Measurements from ENCODE around the gene TCF4.

The TCF4 gene

DNA sequence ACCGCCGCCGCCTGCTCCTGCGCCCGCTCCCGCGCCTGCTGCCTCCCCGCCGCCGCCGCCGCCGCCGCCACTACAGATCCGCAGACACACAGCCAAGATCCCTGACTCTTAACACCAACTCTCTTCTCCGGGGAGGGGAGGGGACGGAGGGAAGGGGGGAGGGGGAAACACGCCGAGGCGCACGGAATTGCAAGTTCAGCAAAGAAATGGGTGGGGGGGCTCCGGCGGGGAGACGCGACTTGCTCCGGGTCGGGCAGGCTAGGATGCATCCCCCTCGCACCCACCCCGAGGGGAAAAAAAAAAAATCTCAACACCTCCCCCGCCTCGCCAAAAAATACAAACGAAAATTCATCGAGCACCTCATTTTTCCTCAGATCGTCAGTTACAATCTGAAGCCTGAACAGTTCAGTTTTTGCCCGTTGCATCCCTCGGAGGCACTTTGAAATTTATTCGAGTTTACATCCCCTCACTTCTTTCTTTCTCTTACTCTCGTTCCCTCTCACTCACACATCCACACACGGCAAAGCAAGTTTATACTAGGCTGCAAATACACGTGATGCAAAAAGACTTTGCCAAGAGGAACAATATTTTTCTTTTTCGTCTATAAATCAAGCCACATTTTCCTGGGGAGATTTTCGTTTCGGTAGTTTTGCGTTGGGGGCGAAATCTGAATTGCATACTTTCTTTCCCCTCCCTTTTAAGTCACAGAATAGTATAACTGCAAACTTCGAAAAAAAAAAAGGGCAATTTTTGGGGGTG, at the start of gene TCF4:
Gene TCF4 (minus strand): TSS at position 82 of the 759 bp plus-strand sequence. CDS start 1,076 bp downstream, outside the sequence.
- peak; percentile 17 for DNase-seq

DNA sequence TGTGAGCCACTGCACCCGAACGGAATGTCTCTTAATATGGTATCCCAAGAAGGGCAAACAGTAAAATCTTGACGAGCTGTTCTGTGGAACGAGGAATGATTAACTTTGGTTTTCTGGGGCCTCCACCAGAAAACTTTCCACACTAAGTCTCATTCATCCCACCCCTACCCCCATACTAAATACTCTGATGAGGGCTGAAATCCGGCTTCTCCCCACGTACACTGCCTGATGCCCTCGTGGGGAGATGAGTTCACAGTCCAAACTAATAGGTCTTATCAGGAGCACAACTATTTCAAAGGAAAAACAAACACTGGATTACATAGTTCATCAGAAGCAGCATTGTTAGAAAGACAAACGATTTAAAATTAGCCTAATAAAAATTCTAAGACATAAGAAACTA, 49.2 kb upstream of the TCF4 start:
- no peak for DNase-seq

DNA sequence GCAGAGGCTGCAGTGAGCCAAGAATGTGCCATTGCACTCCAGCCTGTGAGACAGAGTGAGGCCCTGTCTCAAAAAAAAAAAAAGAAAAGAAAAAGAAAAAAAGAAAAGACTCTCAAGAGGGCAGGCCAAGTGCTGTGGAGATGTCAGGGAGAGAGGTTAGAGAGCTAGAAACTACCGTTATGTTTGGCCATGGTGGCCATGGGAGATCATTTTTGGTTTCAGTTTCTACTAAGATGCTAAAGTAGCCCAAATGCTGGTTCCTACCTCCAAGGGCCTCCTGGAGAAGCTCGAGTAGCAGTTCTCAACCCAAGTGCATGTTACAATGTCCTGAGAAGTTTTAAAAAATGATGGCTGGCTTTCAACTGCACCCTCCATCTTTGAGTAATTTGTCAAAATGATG, 47.4 kb upstream of the TCF4 start:
- DNase-seq, result no peak

DNA sequence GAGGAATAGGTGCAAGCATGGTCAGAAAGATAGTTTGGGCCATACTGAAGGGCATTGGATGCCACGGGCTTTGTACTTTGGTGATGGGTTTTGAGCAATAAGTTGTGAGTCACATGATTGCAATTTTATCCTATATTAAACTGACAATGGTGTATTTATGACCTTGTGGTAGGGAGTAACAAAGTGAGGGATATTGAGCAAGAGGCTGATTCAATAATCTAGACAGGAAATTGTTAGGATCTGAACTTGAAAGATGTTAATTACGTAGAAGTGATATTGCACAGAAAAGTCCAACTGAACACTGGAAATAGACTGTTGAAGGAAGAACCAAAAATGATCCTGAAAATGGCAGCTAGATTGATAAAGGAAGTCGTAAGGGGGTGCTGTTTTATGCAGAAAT, 46.6 kb upstream of the TCF4 start:
- DNase-seq, result no peak

DNA sequence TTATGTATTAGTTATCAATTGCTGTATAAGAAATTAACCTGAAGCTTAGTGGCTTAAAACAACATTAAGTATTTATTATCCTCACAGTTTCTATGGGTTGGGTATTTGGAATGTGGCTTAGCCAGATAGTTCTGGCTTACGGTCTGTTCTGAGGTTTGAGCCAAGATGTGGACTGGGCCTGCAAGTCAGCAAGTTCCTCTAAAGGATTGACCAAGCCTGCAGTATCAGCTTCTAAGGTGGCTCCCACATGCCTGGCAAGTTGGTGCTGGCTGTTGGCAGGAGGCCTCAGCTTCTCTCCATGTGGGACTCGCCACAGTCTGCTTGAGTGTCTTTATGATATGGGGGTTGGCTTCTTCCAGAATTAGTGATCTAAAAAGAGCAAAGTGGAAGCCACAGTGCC, 45.0 kb upstream of the TCF4 start:
- DNase-seq, result no peak

DNA sequence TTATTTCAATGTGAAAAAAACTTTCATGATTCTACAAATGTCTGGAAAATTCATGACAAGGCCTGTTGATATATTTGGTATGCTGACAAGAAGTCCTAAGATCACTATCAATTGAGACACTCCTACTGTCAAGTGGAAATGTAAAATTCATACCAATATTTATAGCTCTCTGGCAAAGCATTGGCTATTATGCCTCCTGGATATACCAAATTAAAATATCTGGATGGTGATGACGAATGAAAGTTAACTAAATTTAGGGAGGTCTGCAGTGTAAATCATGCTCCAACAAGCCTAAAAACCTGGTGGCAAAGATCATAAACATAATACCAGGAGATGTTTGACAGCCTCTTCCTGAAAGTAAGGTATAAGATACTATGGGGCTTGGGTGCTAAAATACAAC, 41.1 kb upstream of the TCF4 start:
- no peak for DNase-seq

DNA sequence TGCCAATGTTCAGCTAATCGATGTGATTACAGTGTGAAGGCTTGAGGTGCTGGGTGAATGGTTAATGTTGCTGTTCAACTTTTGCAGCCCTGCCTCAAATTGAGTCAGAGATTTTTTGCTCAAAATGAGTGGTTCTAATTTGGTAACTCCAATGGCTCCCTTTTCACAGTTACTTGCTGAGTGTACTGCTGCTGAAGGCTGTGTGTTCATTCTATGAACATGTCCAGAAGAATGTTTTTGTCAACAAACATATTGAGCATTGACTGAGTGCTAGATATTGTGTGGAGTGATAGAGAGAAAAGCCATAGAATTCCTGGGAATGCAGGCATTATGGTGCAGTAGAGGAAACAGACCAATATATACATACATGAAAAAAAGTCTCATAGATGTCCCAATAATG, 39.0 kb upstream of the TCF4 start:
- no peak for DNase-seq

DNA sequence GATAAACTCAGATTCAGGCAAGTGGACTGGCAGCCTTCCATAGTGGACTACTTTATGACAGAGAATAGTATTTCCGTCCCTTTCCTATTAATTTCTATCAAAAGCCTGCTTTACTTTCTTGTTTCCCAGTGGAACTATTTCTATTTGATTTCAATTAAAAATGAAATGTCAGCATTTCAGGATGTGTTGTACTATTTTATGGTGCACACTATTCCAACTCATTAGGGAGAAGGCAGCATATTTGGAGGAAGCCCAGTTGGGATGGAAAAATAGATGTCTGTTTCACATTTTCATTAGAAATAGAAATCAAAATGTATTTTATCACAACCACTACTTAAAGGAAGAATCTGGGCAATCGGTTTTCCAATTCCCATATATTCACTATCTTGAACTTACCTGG, 37.9 kb upstream of the TCF4 start:
- DNase-seq, result no peak

DNA sequence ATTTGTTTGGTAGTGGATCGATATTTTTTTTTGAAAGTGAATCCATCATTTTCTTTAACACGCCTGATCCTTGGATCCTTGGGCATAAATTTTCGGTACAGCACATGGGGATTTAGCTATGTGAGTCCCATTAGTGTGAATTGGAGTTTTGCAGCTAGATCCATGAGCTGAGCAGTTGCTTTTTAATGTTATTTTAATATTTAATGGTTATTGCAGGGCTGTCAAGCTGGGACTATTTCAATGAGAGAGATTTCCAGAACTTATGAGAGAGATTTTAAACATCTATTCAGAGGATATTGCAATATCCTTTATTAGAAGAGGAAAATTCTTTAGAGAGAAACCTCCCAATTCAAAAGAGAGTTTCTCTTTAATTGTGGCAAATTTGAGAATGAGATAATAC, 35.6 kb upstream of the TCF4 start:
- DNase-seq, result no peak

DNA sequence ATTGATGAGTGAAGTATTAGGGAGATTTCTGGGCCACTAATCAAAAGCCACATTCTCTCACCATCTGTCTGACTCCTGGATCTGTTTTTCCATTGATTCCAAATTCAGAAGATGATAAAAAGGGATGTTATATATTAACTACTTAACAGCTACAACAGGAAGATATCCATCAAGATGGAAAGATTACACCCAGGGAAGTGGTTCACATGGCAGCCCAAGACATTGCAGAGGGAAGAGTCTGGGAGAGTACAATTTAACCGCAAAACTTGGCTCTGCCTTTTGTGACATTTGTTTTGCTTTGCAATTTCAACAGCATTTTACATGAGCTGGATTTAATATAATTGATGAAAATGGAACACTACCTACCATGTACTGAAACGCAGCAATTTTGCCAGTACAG, 22.5 kb upstream of the TCF4 start:
- DNase-seq, result no peak

DNA sequence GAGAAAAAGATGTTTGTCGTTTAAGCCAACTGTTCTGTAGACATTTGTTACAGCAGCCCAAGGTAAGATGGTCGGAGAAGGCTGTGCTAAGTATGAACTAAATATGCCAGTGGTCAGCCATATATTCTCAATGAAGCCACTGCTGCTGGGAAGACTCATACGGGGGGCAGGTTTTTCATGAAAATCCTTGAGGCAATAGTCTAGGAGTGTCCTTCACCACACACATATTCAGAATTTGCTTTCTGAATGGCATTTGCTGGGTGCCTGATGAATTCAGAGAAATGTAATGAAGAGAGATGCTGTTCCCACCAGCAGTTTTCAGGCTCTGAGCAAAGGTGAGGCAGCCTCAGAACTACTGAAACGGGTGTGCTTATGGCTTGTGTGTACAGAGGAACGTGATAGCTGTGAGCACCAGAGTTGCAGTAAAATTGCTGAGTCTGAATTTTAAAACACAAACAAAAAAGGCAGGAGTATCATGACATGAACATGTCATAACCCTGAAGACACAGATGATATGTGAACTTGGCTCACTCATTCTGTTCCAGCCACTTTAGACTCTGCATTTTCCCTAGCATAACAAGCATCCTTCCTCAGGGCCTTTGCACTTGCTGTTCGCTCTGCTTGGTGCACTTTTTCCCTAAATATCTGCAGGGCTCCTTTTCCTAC, 21.3 kb upstream of the TCF4 start:
- DNase-seq, result no peak

DNA sequence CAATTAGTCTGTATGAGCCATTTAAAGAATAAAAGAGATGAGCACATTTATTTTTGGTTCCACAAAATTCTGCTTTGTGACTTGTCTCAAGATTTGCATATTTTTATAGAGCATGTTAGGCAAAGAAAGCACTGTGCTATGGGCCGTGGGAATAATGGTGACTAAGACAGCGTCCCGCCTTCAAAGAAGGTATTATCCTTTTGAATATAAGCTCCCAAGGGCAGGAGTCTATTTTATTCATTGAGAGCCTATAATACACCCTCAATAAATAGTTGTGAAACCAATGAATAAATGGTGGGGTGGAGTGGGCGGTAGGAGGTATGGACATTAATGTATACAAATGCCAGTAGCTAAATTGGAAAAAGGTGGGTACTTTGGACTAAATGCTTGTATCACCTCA, 20.5 kb upstream of the TCF4 start:
- no peak for DNase-seq

DNA sequence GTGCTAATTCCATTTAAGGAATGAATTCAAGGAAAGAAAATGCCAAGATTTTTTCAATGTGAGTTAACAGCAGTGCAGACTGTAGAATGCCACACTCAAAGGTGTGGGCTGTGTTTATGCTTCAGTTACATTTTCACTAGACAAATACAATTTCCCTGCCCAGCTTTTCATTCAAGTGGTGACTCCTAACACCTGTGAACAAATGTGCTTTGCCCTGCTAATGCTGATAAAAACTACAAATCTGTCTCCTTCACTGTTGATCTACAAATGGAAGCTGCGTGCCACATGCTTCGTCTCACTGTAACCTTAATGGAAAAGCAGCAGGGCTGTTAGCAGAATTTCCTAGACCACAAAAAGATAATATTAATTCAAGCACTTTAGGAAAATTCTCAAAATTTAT, 19.8 kb upstream of the TCF4 start:
- DNase-seq, result no peak

DNA sequence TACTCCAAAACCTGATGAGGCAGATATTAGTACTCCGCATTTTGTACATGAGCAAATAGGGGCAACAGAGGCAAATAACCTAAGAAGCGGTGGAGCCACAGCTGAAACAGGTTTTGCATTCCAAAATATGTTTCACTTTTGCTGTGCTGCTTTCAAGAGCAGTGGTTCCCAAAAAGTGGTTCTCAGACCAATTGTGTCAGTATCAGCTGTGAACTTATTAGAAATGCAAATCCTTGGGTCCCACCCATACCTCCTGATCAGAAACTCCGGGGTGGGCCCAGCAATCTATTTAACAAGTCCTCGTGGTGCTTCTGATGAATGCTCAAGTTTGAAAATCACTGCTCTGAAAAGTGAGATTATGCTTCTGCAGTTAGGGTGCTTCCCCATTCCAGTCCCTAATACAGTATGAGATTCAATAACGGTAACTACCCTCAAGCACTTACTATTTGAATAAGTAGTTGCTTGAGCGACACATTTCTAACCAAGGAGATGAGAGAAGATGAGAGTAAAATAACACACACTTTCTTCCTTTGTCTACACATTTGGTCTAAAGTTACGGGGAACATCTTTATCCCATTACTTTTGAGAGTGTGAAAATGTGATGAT, 17.8 kb upstream of the TCF4 start:
- no peak for DNase-seq

DNA sequence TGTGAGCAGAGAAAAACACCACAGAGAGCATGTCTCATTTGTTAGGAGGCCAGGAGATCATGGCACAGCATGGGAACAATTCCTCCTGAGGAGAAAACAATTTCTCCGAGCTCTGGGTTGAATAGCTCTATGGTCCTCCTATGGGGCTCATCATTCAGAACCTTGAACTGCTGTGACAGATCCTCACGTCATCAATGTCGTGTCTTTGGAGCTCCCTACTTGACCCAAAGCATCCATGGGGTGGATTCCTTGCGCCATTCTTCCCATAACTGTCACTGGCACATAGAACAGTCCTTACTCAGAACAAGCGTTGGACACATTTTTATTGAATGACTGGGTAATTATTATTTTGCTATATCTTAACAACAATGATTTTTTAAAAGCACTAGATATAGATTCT, 15.8 kb upstream of the TCF4 start:
- no peak for DNase-seq

DNA sequence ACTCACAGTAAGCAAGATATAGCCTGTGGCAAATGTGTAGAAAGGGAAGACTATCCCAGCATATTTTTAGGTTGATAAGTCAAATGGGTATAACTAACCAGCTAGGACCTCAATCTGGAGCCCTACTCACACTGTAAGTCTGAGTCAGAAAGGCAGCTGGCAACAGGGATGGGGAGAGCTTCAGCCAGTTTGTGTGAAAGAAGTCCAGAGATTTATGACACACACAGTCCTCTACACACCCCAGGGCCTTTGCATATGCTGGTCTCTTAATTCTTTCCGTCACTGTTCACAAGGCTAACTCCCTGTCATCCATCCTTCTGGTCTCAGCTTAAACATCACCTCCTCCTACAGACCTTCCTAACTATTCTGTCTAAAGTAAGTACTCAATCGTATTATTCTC, 5.9 kb upstream of the TCF4 start:
- DNase-seq, result no peak

DNA sequence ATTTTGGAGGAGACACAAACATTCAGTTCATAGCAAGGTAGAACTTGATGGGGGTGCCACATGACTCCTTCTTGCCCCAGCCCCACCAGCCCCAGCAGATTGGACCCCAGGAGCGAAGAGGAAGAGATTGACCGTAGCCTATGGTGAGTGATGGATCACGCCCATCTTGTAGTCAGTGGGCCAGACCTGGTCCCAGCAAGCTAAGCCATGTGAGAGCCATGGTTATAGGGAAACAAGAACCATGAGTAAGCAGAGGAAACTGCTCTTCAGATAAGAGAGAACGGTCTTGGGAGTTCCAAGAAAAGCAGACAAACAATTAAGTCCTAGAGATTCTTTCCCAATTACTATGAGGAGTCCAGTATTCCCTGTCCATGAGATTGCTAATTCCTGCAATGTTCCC, 4.6 kb upstream of the TCF4 start:
- DNase-seq, result no peak

DNA sequence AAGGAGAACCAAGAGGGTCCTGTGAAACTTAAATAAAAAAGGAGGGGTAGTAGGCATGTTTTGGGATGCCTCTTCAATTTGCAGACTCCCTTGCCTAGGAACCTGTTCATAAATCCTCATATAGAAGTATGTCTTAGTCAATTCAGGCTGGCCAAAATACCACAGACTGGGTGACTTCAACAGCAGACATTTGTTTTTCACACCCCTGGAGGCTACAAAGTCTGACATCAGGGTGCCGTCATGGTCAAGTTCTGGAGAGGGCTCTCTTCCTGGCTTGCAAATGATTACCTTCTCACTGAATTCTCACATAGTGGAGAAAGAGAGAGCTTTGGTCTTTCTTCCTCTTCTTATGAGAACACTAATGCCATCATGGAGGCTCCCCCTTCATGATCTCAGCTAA, 4.1 kb upstream of the TCF4 start:
- no peak for DNase-seq

DNA sequence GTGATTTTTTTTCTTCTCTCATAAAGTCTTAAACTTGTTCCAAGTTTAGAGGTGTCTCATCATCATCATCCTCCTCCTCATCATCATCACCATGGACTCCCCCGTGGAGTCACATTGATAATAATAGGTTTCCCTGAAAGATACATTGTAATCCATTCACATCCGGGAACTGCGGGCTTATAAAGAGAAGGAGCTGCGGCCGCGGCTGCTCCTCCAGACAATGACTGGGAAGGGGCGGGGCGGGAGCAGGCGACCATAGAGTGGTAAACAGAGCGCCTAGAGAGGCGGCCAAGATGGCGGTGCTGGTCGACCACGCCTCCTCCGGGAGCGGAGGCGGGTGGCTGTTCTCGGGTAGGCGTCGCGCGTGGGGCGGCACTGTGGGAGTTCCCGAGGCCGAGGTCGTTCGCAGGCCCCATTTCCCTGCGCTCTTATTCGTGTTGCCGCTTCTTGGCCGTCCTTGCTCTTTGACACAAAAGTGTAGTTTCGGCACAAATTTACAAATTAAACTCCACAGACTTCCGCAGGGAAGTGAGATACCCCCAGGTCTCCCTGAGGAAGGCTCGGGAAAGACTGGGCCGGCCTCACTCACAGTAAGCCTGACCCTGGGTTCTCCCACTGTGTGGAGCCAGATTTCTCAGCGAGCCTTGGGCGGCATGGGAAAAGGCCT, 1.8 kb upstream of the TCF4 start:
- DNase-seq, result peak; percentile 78

DNA sequence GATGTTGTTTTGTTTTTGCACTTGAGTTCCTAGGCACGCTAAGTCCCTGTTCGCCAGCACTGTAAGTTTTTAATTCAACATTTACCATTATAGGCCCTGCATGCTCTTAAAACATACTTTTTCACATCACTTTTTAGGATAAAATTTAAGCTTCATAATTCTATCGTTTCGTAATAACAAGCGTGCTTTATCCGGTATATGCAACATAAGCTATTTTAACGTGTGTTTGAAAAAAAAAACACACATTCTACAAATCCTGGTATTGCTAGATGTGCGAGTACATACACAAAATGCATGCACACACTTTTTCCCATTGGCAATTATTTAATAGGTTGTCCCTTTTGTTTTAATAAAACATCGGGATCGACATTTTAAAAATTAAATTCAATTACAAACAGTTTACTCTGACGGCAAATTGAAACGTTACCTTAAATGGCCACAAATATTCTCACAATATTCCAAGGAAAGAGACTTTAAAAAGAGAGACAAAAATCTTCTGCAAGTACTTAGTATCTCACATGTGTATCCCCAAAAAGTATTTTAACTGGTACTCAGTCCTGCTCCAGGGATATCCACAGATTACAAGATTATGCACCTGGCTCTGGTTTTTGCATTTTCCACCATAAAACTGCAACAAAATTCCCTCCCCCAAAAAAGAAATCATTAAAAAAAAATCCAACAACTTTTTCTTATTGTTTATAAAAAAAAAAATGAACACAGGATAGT, 1.0 kb upstream of the TCF4 start:
- no peak for DNase-seq

DNA sequence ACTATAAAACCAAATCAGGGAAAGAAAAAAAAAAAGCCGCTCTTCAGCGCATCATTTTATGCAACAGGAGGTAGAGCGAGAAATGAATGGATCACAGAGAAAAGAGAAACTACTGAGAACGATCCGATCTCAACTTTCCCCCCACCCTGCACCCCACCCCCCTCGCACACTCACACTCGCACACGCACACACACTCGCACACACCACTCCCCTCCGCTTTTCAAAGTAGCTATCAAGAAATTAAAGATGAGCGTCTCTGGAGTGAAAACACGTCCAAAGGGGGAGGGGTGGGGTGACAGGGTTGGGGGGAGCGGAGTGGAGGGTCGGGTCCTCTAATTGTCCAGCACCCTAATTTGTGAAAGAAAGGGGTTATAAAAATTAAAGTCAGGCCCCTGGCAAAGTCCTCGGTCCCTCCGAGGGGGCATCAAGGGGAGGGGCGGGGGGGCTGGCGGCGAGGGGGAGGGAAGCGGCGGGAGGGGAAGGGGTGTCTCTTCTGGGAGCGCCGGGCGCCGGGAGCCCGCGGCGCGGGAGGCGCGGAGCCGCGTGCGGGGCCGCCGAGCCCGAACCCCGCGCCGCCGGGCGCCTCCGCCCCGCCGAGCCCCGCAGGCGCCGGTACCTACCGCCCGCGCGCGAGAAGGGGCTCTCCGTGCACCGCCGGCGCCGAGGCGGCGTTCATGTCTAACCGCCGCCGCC, 428 bp downstream of the TCF4 start:
- DNase-seq, result no peak

DNA sequence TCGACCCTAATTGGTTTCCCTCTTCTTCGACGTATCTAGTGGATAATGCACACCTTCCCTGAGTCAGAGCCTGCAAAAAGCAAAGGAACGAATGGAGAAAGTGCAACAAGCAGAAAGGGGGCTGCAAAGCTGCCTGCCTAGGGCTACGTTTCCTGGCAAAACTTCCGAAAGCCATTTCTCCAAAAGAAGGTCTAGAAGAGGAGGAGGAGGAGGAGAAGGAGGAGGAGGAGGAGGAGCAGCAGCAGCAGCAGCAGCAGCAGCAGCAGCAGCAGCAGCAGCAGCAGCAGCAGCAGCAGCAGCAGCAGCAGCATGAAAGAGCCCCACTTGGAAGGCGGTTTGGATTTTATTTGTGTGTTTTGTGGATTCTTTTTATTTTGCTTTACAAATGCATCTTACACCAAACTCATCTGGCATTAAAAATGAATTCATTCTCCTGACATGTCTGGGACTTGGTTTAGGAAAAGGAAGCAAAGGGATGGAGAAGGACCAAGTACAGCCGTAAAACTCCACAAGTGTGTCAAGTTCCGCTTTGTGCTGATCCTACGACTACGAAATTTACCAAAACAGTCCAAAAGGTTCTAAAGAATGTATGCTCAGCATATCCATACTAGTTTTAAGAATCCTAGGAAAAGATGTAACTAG, 2.0 kb downstream of the TCF4 start:
- DNase-seq, result no peak
